SK-N-SH (cell line): ENCODE data around the gene SCARB2. TPM values are rescaled to one million over a fixed set of nuclear protein-coding genes. Genes with fewer than 3 reads are reported as not detected.

Experiments used
- CTCF ChIA-PET: fragments of 300-600, 350-600 bp; formaldehyde crosslinking; extraction: SDS; loops from one replicate; lab custom pipeline; 2021; lab: Yijun Ruan, JAX
- POLR2A ChIA-PET: fragments of 350-600 bp; sonication (Branson Sonifier 250); formaldehyde crosslinking; extraction: SDS; loops from one replicate; lab custom pipeline; 2020; ENCODE audit warnings: antibody characterized with exemption, inconsistent platforms; lab: Yijun Ruan, JAX
- DNase-seq: peaks from one replicate; pipeline ENCODE4 v3.0.0; 2012
- H2AFZ ChIP-seq: fragments of 200-600 bp; sonication (generic); 2 replicates; pipeline ENCODE4 v1.8.1; 2016; ENCODE audit warnings: antibody characterized with exemption, mild to moderate bottlenecking, low read depth
- H3F3A ChIP-seq: fragments of 200-600 bp; sonication (generic); replicated peaks from 2 replicates; pipeline ENCODE3; 2016; ENCODE audit warnings: antibody characterized with exemption, mild to moderate bottlenecking; ENCODE audit not compliant: insufficient read depth
- H3K27ac ChIP-seq, 2 experiments: fragments of 200-500 bp in 1 of 2; fragments of 200-600 bp in 1 of 2; sonication (Bioruptor generic) in 1 of 2; sonication (generic), shearing (Covaris generic) in 1 of 2; 2 replicates each; pipeline versions ENCODE4 v1.5.1 to v1.6.1; 2014 to 2016; ENCODE audit warnings: low read depth in 2 of 2, inconsistent platforms in 1 of 2, low read length in 1 of 2, mild to moderate bottlenecking in 1 of 2, mixed read lengths in 1 of 2
- H3K27me3 ChIP-seq: fragments of 200-600 bp; sonication (generic), shearing (Covaris generic); 2 replicates; pipeline ENCODE4 v1.6.1; 2016; ENCODE audit warnings: mixed run types; ENCODE audit not compliant: insufficient read depth
- H3K36me3 ChIP-seq, 2 experiments: fragments of 200-500 bp in 1 of 2; fragments of 200-600 bp in 1 of 2; sonication (Bioruptor generic) in 1 of 2; sonication (generic) in 1 of 2; replicated peaks in 1 of 2; 2 replicates each; pipeline versions ENCODE3 to v1.5.1; 2014 to 2016; ENCODE audit warnings: low read length in 1 of 2, mild to moderate bottlenecking in 1 of 2; ENCODE audit not compliant: insufficient read depth in 2 of 2, control insufficient read depth in 1 of 2
- H3K4me1 ChIP-seq, 2 experiments: fragments of 200-500 bp in 1 of 2; fragments of 200-600 bp in 1 of 2; sonication (Bioruptor generic) in 1 of 2; sonication (generic), shearing (Covaris generic) in 1 of 2; 2 replicates each; pipeline versions ENCODE4 v1.5.1 to v1.6.1; 2014 to 2016; ENCODE audit warnings: low read depth in 1 of 2, low read length in 1 of 2, mixed run types in 1 of 2; ENCODE audit not compliant: insufficient read depth in 2 of 2, control insufficient read depth in 1 of 2
- H3K4me2 ChIP-seq: fragments of 200-600 bp; sonication (generic), shearing (Covaris generic); 2 replicates; pipeline ENCODE4 v1.6.1; 2017; ENCODE audit warnings: mixed run types
- H3K4me3 ChIP-seq, 2 experiments: fragments of 200-500 bp in 1 of 2; fragments of 200-600 bp in 1 of 2; sonication (Bioruptor generic) in 1 of 2; sonication (generic), shearing (Covaris generic) in 1 of 2; 2 replicates each; pipeline versions ENCODE4 v1.5.1 to v1.8.1; 2014 to 2016; ENCODE audit warnings: low read depth in 2 of 2, inconsistent platforms in 1 of 2, low read length in 1 of 2, mild to moderate bottlenecking in 1 of 2, mixed read lengths in 1 of 2, moderate library complexity in 1 of 2
- H3K79me2 ChIP-seq: fragments of 200-600 bp; sonication (generic); 2 replicates; pipeline ENCODE4 v1.8.1; 2017; ENCODE audit warnings: mild to moderate bottlenecking; ENCODE audit not compliant: insufficient read depth
- H3K9ac ChIP-seq: fragments of 200-600 bp; sonication (generic); 2 replicates; pipeline ENCODE4 v1.6.1; 2017; ENCODE audit warnings: mixed run types
- H3K9me2 ChIP-seq: fragments of 200-600 bp; sonication (generic); 2 replicates; pipeline ENCODE4 v1.6.1; 2017; ENCODE audit warnings: mixed run types
- H3K9me3 ChIP-seq: fragments of 200-600 bp; sonication (generic); 2 replicates; pipeline ENCODE4 v1.6.1; 2017; ENCODE audit warnings: mixed run types, mild to moderate bottlenecking, moderate library complexity
- H4K20me1 ChIP-seq: fragments of 200-600 bp; sonication (generic); 2 replicates; pipeline ENCODE4 v1.6.1; 2017; ENCODE audit warnings: mild to moderate bottlenecking, mixed run types; ENCODE audit not compliant: insufficient read depth
- CHD2 ChIP-seq: fragments of 150-350 bp; IDR thresholded peaks from 2 replicates; pipeline ENCODE4 v1.6.1; 2018; ENCODE audit warnings: low read length; ENCODE audit not compliant: partially characterized antibody
- FOSL2 ChIP-seq: IDR thresholded peaks from 2 replicates; pipeline ENCODE4 v1.4.0; 2012; ENCODE audit warnings: low read depth, mild to moderate bottlenecking, moderate library complexity, borderline replicate concordance
- GATA2 ChIP-seq: sonication (generic); formaldehyde crosslinking; IDR thresholded peaks from 2 replicates; pipeline ENCODE4 v1.5.0; 2020; ENCODE audit warnings: mild to moderate bottlenecking, missing genetic modification reagents
- MEF2A ChIP-seq: IDR thresholded peaks from 2 replicates; pipeline ENCODE4 v1.4.0; 2012; ENCODE audit warnings: low read depth, borderline replicate concordance
- MXI1 ChIP-seq: IDR thresholded peaks from 2 replicates; pipeline ENCODE4 v1.6.1; 2012; ENCODE audit warnings: mild to moderate bottlenecking, low read depth, low read length, improper control_type of control experiment
- NRF1 ChIP-seq: IDR thresholded peaks from 2 replicates; pipeline ENCODE4 v1.6.1; 2012; ENCODE audit warnings: low read depth, mild to moderate bottlenecking, low read length
- POLR2AphosphoS5 ChIP-seq: IDR thresholded peaks from 2 replicates; pipeline ENCODE4 v1.6.1; 2012; ENCODE audit warnings: low read depth, low read length
- RCOR1 ChIP-seq: fragments of 150-350 bp; IDR thresholded peaks from 2 replicates; pipeline ENCODE4 v1.6.1; 2017; ENCODE audit warnings: antibody characterized with exemption, low read length
- TCF12 ChIP-seq: IDR thresholded peaks from 2 replicates; pipeline ENCODE4 v1.4.0; 2012
- TEAD4 ChIP-seq: IDR thresholded peaks from 2 replicates; pipeline ENCODE4 v1.4.0; 2012; ENCODE audit warnings: mild to moderate bottlenecking, borderline replicate concordance; ENCODE audit not compliant: insufficient read depth
- USF1 ChIP-seq: IDR thresholded peaks from 2 replicates; pipeline ENCODE4 v1.4.0; 2012; ENCODE audit warnings: low read depth, borderline replicate concordance
- WGBS: methylation state at CpG from one replicate; pipeline ENCODE4 v1.1.6; 2017; ENCODE audit warnings: low lambda C conversion rate; 5-methylcytosine and 5-hydroxymethylcytosine counted together
- polyA plus RNA-seq, 3 experiments: library from polyadenylated mRNA; depleted of rRNA; stranded (reverse); fragments of >200 nt; gene quantifications; 2 replicates each; pipeline ENCODE4 v1.2.3, GENCODE V29; 2012
- TF ChIP-seq, protein P1 (sequence below): fragments of 200-600 bp; sonication (generic); IDR thresholded peaks from 2 replicates; pipeline ENCODE4 v1.6.1; 2017; ENCODE audit warnings: antibody characterized with exemption, mild to moderate bottlenecking, moderate library complexity
- TF ChIP-seq, protein P2 (sequence below): IDR thresholded peaks from 2 replicates; pipeline ENCODE4; 2012

The SCARB2 gene
- polyA plus RNA-seq, 1 of the 3 experiments (the other 2 are of a cell fraction), result 82.6 TPM

- TF ChIP-seq FOSL2, result no peak
- TF ChIP-seq USF1, result no peak
- no peak for TF ChIP-seq CHD2
- TF ChIP-seq GATA2 (CRISPR knock-in tag), result no peak
- TF ChIP-seq, protein P1, sequence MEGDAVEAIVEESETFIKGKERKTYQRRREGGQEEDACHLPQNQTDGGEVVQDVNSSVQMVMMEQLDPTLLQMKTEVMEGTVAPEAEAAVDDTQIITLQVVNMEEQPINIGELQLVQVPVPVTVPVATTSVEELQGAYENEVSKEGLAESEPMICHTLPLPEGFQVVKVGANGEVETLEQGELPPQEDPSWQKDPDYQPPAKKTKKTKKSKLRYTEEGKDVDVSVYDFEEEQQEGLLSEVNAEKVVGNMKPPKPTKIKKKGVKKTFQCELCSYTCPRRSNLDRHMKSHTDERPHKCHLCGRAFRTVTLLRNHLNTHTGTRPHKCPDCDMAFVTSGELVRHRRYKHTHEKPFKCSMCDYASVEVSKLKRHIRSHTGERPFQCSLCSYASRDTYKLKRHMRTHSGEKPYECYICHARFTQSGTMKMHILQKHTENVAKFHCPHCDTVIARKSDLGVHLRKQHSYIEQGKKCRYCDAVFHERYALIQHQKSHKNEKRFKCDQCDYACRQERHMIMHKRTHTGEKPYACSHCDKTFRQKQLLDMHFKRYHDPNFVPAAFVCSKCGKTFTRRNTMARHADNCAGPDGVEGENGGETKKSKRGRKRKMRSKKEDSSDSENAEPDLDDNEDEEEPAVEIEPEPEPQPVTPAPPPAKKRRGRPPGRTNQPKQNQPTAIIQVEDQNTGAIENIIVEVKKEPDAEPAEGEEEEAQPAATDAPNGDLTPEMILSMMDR, result no peak
- TF ChIP-seq, all 33 proteins: peak for 0
These were observed 3.6 kb upstream of the SCARB2 start (continued) for GRCh38 chr4:76216975-76217814.

DNA sequence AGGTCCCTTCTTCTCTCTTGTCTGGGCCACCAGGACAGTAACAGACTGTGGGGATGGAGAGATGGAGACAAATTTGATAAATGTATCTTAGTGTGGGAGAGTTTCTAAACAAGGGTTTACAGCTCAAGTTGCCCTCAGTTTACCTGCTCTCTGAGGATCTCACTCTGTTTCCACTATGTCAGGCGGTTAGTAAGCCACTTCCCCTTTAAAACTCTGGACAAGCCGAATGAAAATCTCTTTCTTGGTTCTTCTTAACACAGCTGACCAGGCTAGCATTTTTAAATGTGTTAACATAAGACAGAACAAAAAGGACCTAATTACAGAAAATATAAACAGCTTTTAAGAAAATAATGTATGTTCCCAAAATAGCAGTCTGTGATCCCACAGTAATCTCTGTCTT, 2.9 kb upstream of the SCARB2 start:
- Histone ChIP-seq H3K9me3 (no peaks in the 10 kb centered on the region), H3K4me1 (peaks cover 6 to 21% of the 10 kb centered on the region in 2 experiments; a peak in 2 of 4 replicates), H3K27me3 (no peaks in the 10 kb centered on the region), H3K4me3 (no peak overlapping the region), H3F3A (peaks cover 5% of the 10 kb centered on the region), H3K36me3 (no peaks in the 10 kb centered on the region), H3K4me2 (no peak overlapping the region), H3K27ac (no peak overlapping the region), H2AFZ (no peak overlapping the region), H3K9me2 (no peaks in the 10 kb centered on the region), H3K79me2 (peaks cover 24% of the 10 kb centered on the region), H4K20me1 (peaks cover 3% of the 10 kb centered on the region; the same call in 1 of the 2 replicates), H3K9ac (no peak overlapping the region)
- TF ChIP-seq TCF12, result no peak
- no peak for TF ChIP-seq MXI1
- WGBS, result 95% methylated on average over 2 of the region's 2 CpGs
- POLR2A ChIA-PET, result no interaction called here
- CTCF ChIA-PET, result interaction anchor here (2.4 kb wide), 1 partner anchor 37 kb away, joined by 8 read pairs; no protein-coding TSS in a partner anchor
- no peak for DNase-seq

- H3K9ac ChIP-seq, result no peak overlapping the region
- H3F3A ChIP-seq, result peaks cover 6% of the 10 kb centered on the region
- H3K9me2 ChIP-seq, result no peaks in the 10 kb centered on the region
- H3K4me1 ChIP-seq, result peaks cover 12 to 25% of the 10 kb centered on the region in 2 experiments; a peak in 3 of 4 replicates
- no peak for DNase-seq
- no peak overlapping the region; a peak in 1 of 4 replicates for H3K27ac ChIP-seq
- ChIA-PET POLR2A (interaction anchor here (1.1 to 2.7 kb wide), 3 partner anchors 16 to 91 kb away, joined by 3 to 16 read pairs (median 13); partner anchors contain the start of gene STBD1), CTCF (interaction anchor here (1.0 to 7.6 kb wide), 5 partner anchors 8 to 163 kb away, joined by 3 to 65 read pairs (median 4); no protein-coding TSS in a partner anchor)
- no peaks in the 10 kb centered on the region for H3K36me3 ChIP-seq
- WGBS, result 100% methylated on average over 3 of the region's 3 CpGs
- no peaks in the 10 kb centered on the region for H3K9me3 ChIP-seq
- H4K20me1 ChIP-seq, result peaks cover 9% of the 10 kb centered on the region; the same call in 1 of the 2 replicates
- no peak overlapping the region for H2AFZ ChIP-seq
- H3K27me3 ChIP-seq, result no peaks in the 10 kb centered on the region
- no peak overlapping the region for H3K4me3 ChIP-seq
- no peak overlapping the region for H3K4me2 ChIP-seq
- peaks cover 38% of the 10 kb centered on the region for H3K79me2 ChIP-seq
- TF ChIP-seq NRF1 (no peak), MXI1 (no peak), RCOR1 (no peak), POLR2AphosphoS5 (no peak), TEAD4 (no peak), USF1 (no peak), MEF2A (no peak), TCF12 (no peak), GATA2 (CRISPR knock-in tag) (no peak)
- TF ChIP-seq, protein P2, sequence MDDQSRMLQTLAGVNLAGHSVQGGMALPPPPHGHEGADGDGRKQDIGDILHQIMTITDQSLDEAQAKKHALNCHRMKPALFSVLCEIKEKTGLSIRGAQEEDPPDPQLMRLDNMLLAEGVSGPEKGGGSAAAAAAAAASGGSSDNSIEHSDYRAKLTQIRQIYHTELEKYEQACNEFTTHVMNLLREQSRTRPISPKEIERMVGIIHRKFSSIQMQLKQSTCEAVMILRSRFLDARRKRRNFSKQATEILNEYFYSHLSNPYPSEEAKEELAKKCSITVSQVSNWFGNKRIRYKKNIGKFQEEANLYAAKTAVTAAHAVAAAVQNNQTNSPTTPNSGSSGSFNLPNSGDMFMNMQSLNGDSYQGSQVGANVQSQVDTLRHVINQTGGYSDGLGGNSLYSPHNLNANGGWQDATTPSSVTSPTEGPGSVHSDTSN, result no peak
- TF ChIP-seq, protein P1, result no peak
These were observed 1.5 kb upstream of the SCARB2 start for GRCh38 chr4:76215077-76215476.
